IMR-90 (cell line): ENCODE data around the gene F11. TPM values are rescaled to one million over a fixed set of nuclear protein-coding genes. Genes with fewer than 3 reads are reported as not detected.
"Not testable (repeated sequence)": the region's sequence is repeated elsewhere in the genome, so short reads cannot be mapped to it uniquely, and the experiment has no call there.

Experiments
- ATAC-seq: fragments of 200-7000 bp; cut with Tn5 transposase; 2 replicates; pipeline ENCODE4 v1.9.1; 2020; ENCODE audit warnings: low read depth, mild to moderate bottlenecking, moderate library complexity
- BruUV-seq: library from RNA; stranded (reverse); fragments of 400-500 nt; replicated peaks from 2 replicates; lab custom pipeline; 2021; lab: Mats Ljungman, UMichigan
- CTCF ChIA-PET: fragments of 300-600 bp; formaldehyde crosslinking; extraction: SDS; loops from one replicate; lab custom pipeline; 2021; ENCODE audit warnings: antibody characterized with exemption; lab: Yijun Ruan, JAX
- POLR2A ChIA-PET: fragments of 300-600 bp; sonication (Branson Sonifier 250); formaldehyde crosslinking; loops from one replicate; lab custom pipeline; 2022; ENCODE audit warnings: antibody characterized with exemption; ENCODE audit not compliant: unreplicated experiment; lab: Charles Lee
- DNase-seq: peaks from one replicate; pipeline ENCODE4 v3.0.0; 2013
- H2AFZ ChIP-seq: replicated peaks from 2 replicates; pipeline ENCODE3; 2013; ENCODE audit warnings: low read length, mild to moderate bottlenecking; ENCODE audit not compliant: poor library complexity
- H2AK5ac ChIP-seq: 2 replicates; pipeline ENCODE4 v1.6.1; 2013; ENCODE audit warnings: low read depth, low read length, inconsistent platforms
- H2AK9ac ChIP-seq: replicated peaks from 2 replicates; pipeline ENCODE3; 2013; ENCODE audit warnings: mild to moderate bottlenecking, low read depth, low read length, moderate library complexity; ENCODE audit not compliant: poor library complexity
- H2BK120ac ChIP-seq: 2 replicates; pipeline ENCODE4 v1.6.1; 2013; ENCODE audit warnings: low read depth, low read length, inconsistent platforms
- H2BK15ac ChIP-seq: 3 replicates; pipeline ENCODE4 v1.6.1; 2013; ENCODE audit warnings: low read depth, low read length, inconsistent platforms
- H2BK20ac ChIP-seq: 2 replicates; pipeline ENCODE4 v1.6.1; 2013; ENCODE audit warnings: low read depth, mild to moderate bottlenecking, inconsistent platforms, low read length, moderate library complexity
- H2BK5ac ChIP-seq: 2 replicates; pipeline ENCODE4 v1.6.1; 2013; ENCODE audit warnings: mild to moderate bottlenecking, low read depth, low read length, inconsistent platforms; ENCODE audit not compliant: poor library complexity, severe bottlenecking
- H3K14ac ChIP-seq: replicated peaks from 2 replicates; pipeline ENCODE4 v1.6.1; 2013; ENCODE audit warnings: low read depth, low read length, inconsistent platforms
- H3K18ac ChIP-seq: 2 replicates; pipeline ENCODE4 v1.6.1; 2013; ENCODE audit warnings: low read depth, low read length, control low read depth
- H3K23ac ChIP-seq: 2 replicates; pipeline ENCODE4 v1.6.1; 2013; ENCODE audit warnings: low read depth, low read length, inconsistent platforms
- H3K27ac ChIP-seq: 2 replicates; pipeline ENCODE4 v1.5.1; 2013; ENCODE audit warnings: mild to moderate bottlenecking, control low read depth, low read length; ENCODE audit not compliant: insufficient read depth
- H3K27me3 ChIP-seq: 2 replicates; pipeline ENCODE4 v1.6.1; 2013; ENCODE audit warnings: low read length; ENCODE audit not compliant: control insufficient read depth, insufficient read depth
- H3K36me3 ChIP-seq: 2 replicates; pipeline ENCODE4 v1.6.1; 2013; ENCODE audit warnings: low read length, mixed read lengths; ENCODE audit not compliant: control insufficient read depth, insufficient read depth
- H3K4ac ChIP-seq: 2 replicates; pipeline ENCODE4 v1.6.1; 2013; ENCODE audit warnings: low read depth, low read length, inconsistent platforms
- H3K4me1 ChIP-seq: 2 replicates; pipeline ENCODE4 v1.6.1; 2013; ENCODE audit warnings: low read length, mixed read lengths; ENCODE audit not compliant: control insufficient read depth, insufficient read depth
- H3K4me2 ChIP-seq: 2 replicates; pipeline ENCODE4 v1.6.1; 2013; ENCODE audit warnings: low read depth, mild to moderate bottlenecking, control low read depth, low read length, moderate library complexity
- H3K4me3 ChIP-seq: 2 replicates; pipeline ENCODE4 v1.5.1; 2013; ENCODE audit warnings: low read depth, mild to moderate bottlenecking, control low read depth, low read length, moderate library complexity; ENCODE audit not compliant: insufficient read depth
- H3K56ac ChIP-seq: 2 replicates; pipeline ENCODE4 v1.6.1; 2013; ENCODE audit warnings: low read length, inconsistent platforms; ENCODE audit not compliant: insufficient read depth; ENCODE audit errors: extremely low read depth
- H3K79me1 ChIP-seq, 2 experiments: 2 replicates each; pipeline ENCODE4 v1.6.1; 2013; ENCODE audit warnings: low read length in 2 of 2, inconsistent platforms in 1 of 2, low read depth in 1 of 2
- H3K9ac ChIP-seq: 2 replicates; pipeline ENCODE4 v1.6.1; 2013; ENCODE audit warnings: low read depth, low read length, control low read depth
- H3K9me1 ChIP-seq: 2 replicates; pipeline ENCODE4 v1.6.1; 2013; ENCODE audit warnings: low read length, inconsistent platforms; ENCODE audit not compliant: insufficient read depth
- H3K9me3 ChIP-seq: 2 replicates; pipeline ENCODE4 v1.6.1; 2013; ENCODE audit warnings: low read length; ENCODE audit not compliant: control insufficient read depth, insufficient read depth
- H4K20me1 ChIP-seq: 2 replicates; pipeline ENCODE4 v1.6.1; 2013; ENCODE audit warnings: low read length, inconsistent platforms; ENCODE audit not compliant: insufficient read depth
- H4K5ac ChIP-seq: 2 replicates; pipeline ENCODE4 v1.6.1; 2013; ENCODE audit warnings: mild to moderate bottlenecking, low read depth, low read length, control low read depth
- H4K8ac ChIP-seq, 2 experiments: 2 replicates each; pipeline ENCODE4 v1.6.1; 2013; ENCODE audit warnings: low read depth in 2 of 2, low read length in 2 of 2, control low read depth in 1 of 2, inconsistent platforms in 1 of 2
- H4K91ac ChIP-seq: 2 replicates; pipeline ENCODE4 v1.6.1; 2013; ENCODE audit warnings: low read depth, low read length, inconsistent platforms; ENCODE audit not compliant: insufficient read depth
- WGBS, 2 experiments: methylation state at CpG; one replicate each; pipeline versions ENCODE4 v1.1.5 to v1.1.7; 2013; ENCODE audit warnings: missing lambda C conversion rate in 2 of 2; ENCODE audit not compliant: insufficient read length in 1 of 2; ENCODE audit errors: extremely low coverage in 2 of 2; 5-methylcytosine and 5-hydroxymethylcytosine counted together
- dilution Hi-C: fragments of 300-500 bp; cut with HindIII; formaldehyde crosslinking; loops from one replicate; pipeline ENCODE4 v1.14.3; 2018; ENCODE audit warnings: low sequenced_read_pairs; ENCODE audit not compliant: unreplicated experiment
- in situ Hi-C: fragments of 300-500 bp; cut with MboI; formaldehyde crosslinking; loops from 3 replicates; pipeline ENCODE4 v1.14.3; 2019; ENCODE audit warnings: low sequenced_read_pairs, inconsistent platforms, mixed read lengths
- intact Hi-C: fragments of 100-400 bp; cut with micrococcal nuclease; formaldehyde crosslinking; loops from 2 replicates; pipeline ENCODE4 v1.10.0; 2022
- polyA plus RNA-seq, 3 experiments: library from polyadenylated mRNA; depleted of rRNA; stranded (reverse); fragments of >200 nt; gene quantifications; 2 replicates each; pipeline ENCODE4 v1.2.3, GENCODE V29; 2012; ENCODE audit warnings: low replicate concordance in 1 of 3
- total RNA-seq: library from RNA; depleted of rRNA; stranded (reverse); fragments of >200 nt; gene quantifications from 2 replicates; pipeline ENCODE4 v1.2.3, GENCODE V29; 2012

The F11 gene
- total and polyA plus RNA-seq, 2 of the 4 experiments (the other 2 are of a cell fraction), result not detected

- 100% methylated on average over 1 of the region's 10 CpGs; no CpG with 5 or more reads in 1 of the 2 experiments for WGBS, 2 experiments
- not testable (repeated sequence) for ATAC-seq, BruUV-seq
These were observed 24.0 kb upstream of the F11 start for GRCh38 chr4:186242031-186242430.

More at GRCh38 chr4:186242031-186242430, 24.0 kb upstream of the F11 start:
- DNase-seq, H4K20me1 ChIP-seq, in situ Hi-C loops, H2AFZ ChIP-seq, H2BK120ac ChIP-seq, H3K56ac ChIP-seq, intact Hi-C loops, dilution Hi-C loops, H3K27ac ChIP-seq, H3K79me1 ChIP-seq, H3K27me3 ChIP-seq, H4K5ac ChIP-seq, H3K4me1 ChIP-seq, POLR2A ChIA-PET, H3K14ac ChIP-seq, H3K9me1 ChIP-seq, H2AK5ac ChIP-seq, H3K36me3 ChIP-seq, H3K9ac ChIP-seq, CTCF ChIA-PET, H4K8ac ChIP-seq, H2AK9ac ChIP-seq, H2BK15ac ChIP-seq, H2BK5ac ChIP-seq, H3K9me3 ChIP-seq, H3K4me3 ChIP-seq, H3K4ac ChIP-seq, H2BK20ac ChIP-seq, H3K4me2 ChIP-seq, H4K91ac ChIP-seq, H3K18ac ChIP-seq, H3K23ac ChIP-seq: not testable (repeated sequence)
